ENCODE data around the gene ZBTB46. TPM values are rescaled to one million over a fixed set of nuclear protein-coding genes. Genes with fewer than 3 reads are reported as not detected.

The ZBTB46 gene
- total RNA-seq, 1 experiment from 2014 or later = 10.7 TPM

GRCh38 chr20:63755933-63756647 lies 75.0 kb downstream of the ZBTB46 start:
- Histone ChIP-seq H3K4me1 (ENCODE audit: control insufficient read depth in 1 of 2, insufficient read depth in 2 of 2, low read length in 2 of 2) (no peaks in the 10 kb centered on the region), H4K20me1 (ENCODE audit: insufficient read depth) (no peaks in the 10 kb centered on the region), H3K9ac (ENCODE audit: low read length) (no peak overlapping the region), H3K9me3 (ENCODE audit: control insufficient read depth in 1 of 2, insufficient read depth in 1 of 2, low read depth in 1 of 2, low read length in 2 of 2) (no peaks in the 10 kb centered on the region), H3K36me3 (ENCODE audit: control insufficient read depth in 1 of 2, insufficient read depth in 2 of 2, low read length in 2 of 2) (no peaks in the 10 kb centered on the region), H2AFZ (ENCODE audit: low read depth, low read length, poor library complexity, severe bottlenecking) (no peak overlapping the region), H3K79me2 (ENCODE audit: insufficient read depth, low read length) (no peaks in the 10 kb centered on the region), H3K4me2 (ENCODE audit: low read length) (no peak overlapping the region), H3K27ac (ENCODE audit: low read depth, low read length) (no peak overlapping the region), H3K9me2 (ENCODE audit: insufficient read depth) (no peaks in the 10 kb centered on the region), H3K27me3 (ENCODE audit: insufficient read depth, low read length) (no peaks in the 10 kb centered on the region), H3K4me3 (replicated peaks in 1 of 2; ENCODE audit: low read depth in 1 of 2, low read length in 2 of 2) (no peak overlapping the region)
- ChIA-PET RAD21 (ENCODE audit: low non-redundant PET in 1 of 2, low total read pairs in 2 of 2, uncharacterized antibody in 2 of 2, unreplicated experiment in 2 of 2) (no interaction called here), CTCF (no interaction called here), POLR2A (no interaction called here)
- no peak for TF ChIP-seq ZNF274 (IDR thresholded peaks at IDR 0.05; ENCODE audit: low read depth, low read length)
- TF ChIP-seq, protein P1, sequence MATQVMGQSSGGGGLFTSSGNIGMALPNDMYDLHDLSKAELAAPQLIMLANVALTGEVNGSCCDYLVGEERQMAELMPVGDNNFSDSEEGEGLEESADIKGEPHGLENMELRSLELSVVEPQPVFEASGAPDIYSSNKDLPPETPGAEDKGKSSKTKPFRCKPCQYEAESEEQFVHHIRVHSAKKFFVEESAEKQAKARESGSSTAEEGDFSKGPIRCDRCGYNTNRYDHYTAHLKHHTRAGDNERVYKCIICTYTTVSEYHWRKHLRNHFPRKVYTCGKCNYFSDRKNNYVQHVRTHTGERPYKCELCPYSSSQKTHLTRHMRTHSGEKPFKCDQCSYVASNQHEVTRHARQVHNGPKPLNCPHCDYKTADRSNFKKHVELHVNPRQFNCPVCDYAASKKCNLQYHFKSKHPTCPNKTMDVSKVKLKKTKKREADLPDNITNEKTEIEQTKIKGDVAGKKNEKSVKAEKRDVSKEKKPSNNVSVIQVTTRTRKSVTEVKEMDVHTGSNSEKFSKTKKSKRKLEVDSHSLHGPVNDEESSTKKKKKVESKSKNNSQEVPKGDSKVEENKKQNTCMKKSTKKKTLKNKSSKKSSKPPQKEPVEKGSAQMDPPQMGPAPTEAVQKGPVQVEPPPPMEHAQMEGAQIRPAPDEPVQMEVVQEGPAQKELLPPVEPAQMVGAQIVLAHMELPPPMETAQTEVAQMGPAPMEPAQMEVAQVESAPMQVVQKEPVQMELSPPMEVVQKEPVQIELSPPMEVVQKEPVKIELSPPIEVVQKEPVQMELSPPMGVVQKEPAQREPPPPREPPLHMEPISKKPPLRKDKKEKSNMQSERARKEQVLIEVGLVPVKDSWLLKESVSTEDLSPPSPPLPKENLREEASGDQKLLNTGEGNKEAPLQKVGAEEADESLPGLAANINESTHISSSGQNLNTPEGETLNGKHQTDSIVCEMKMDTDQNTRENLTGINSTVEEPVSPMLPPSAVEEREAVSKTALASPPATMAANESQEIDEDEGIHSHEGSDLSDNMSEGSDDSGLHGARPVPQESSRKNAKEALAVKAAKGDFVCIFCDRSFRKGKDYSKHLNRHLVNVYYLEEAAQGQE (IDR thresholded peaks at IDR 0.05; ENCODE audit: low read depth) = no peak
- TF ChIP-seq CEBPB (IDR thresholded peaks at IDR 0.05; ENCODE audit: low read depth) = no peak
- no peak for TF ChIP-seq ZFX (IDR thresholded peaks at IDR 0.05)
- TF ChIP-seq TCF7L2 (IDR thresholded peaks at IDR 0.05; ENCODE audit: borderline replicate concordance, extremely low read depth, insufficient read depth, insufficient read length) = no peak
- no peak for TF ChIP-seq EGR1 (IDR thresholded peaks at IDR 0.05; ENCODE audit: low read depth)
- no peak for TF ChIP-seq YY1 (IDR thresholded peaks at IDR 0.05; ENCODE audit: extremely low read depth, insufficient replicate concordance, low read depth, low read length)
- TF ChIP-seq FOSL1 (IDR thresholded peaks at IDR 0.05; ENCODE audit: low read depth) = no peak
- TF ChIP-seq CBX3 (IDR thresholded peaks at IDR 0.05; ENCODE audit: low read depth) = no peak
- TF ChIP-seq SIN3A (IDR thresholded peaks at IDR 0.05; ENCODE audit: low read depth) = no peak
- no peak for TF ChIP-seq ELF1 (IDR thresholded peaks at IDR 0.05; ENCODE audit: borderline replicate concordance, low read depth)
- DNase-seq (ENCODE audit: low read depth, low spot score) (no peak), ATAC-seq (no peak)
- no TSS peak for BruUV-seq (replicated peaks)
- intact Hi-C loops (cut with micrococcal nuclease) = no loop called here

Measured in HCT116 (cell line).